Measurements from ENCODE around the gene BICC1.

The BICC1 gene, protein sequence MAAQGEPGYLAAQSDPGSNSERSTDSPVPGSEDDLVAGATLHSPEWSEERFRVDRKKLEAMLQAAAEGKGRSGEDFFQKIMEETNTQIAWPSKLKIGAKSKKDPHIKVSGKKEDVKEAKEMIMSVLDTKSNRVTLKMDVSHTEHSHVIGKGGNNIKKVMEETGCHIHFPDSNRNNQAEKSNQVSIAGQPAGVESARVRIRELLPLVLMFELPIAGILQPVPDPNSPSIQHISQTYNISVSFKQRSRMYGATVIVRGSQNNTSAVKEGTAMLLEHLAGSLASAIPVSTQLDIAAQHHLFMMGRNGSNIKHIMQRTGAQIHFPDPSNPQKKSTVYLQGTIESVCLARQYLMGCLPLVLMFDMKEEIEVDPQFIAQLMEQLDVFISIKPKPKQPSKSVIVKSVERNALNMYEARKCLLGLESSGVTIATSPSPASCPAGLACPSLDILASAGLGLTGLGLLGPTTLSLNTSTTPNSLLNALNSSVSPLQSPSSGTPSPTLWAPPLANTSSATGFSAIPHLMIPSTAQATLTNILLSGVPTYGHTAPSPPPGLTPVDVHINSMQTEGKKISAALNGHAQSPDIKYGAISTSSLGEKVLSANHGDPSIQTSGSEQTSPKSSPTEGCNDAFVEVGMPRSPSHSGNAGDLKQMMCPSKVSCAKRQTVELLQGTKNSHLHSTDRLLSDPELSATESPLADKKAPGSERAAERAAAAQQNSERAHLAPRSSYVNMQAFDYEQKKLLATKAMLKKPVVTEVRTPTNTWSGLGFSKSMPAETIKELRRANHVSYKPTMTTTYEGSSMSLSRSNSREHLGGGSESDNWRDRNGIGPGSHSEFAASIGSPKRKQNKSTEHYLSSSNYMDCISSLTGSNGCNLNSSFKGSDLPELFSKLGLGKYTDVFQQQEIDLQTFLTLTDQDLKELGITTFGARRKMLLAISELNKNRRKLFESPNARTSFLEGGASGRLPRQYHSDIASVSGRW

DNA sequence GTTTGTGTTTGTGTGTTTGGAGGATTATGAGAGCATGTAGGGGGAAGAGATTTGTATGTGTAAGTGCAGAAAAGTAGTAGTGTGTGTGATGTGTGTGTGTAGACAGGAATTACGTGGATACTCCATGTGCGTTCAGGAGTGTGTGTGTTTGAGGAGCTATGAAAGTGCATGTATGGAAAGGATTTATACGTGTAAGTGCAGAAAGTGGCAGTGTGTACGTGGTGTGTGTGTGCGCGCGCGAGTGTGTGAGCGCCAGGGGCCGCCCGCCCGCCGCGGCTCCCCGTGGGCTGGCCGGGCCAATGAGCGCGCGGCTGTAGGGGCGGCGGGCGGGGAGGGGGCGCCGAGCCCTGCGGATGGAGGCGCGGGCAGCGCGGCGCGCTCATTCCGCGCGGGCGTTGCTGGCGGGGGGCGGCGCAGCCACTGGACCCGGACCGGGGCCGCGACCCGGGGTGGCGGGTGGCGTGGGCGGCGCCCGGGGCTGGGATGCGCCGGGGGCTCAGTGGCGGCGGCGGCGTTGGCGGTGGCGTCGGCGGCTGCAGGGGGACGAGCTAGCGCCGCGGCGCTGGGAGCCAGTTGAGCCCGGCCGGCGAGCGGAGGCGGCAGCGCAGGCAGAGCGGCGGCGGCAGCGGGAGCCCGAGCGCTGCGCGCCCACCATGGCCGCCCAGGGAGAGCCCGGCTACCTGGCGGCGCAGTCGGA is at the start of gene BICC1:
BICC1 (plus strand) TSS at position 382 of the 697 bp plus-strand sequence; CDS start at position 654, 272 bp downstream.
- intact Hi-C loops (cut with DNase I): no loop called here
- DNase-seq: peak in 41 of 42 donors; percentile 13 to 76 (median 52)

DNA sequence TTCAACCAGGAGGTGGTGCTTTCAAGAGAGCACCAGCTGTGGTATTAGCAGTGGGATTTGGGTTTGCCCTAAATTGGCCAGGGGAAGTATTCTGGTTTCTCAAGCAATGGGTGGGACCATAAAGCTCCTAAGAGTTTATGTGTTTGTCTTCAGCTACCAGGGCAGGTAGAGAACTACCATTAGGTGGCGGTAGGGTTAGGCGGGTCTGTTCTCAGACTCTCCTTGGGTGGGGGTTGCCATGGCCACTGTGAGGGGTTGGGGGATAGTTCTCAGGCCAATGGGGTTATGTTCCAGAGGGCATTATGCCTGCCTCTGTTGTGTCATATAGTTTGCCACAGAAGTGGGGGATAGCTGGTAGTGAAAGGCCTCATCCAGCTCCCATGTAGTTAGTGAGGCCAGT is 47.7 kb upstream of the BICC1 start:
- intact Hi-C loops (cut with DNase I): no loop called here
- no peak for DNase-seq

GRCh38 chr10:58465629-58466028 is 47.0 kb upstream of the BICC1 start:
- no peak for DNase-seq
- intact Hi-C loops (cut with DNase I): no loop called here

- intact Hi-C loops (cut with DNase I): no loop called here
- no peak for DNase-seq
These were observed 44.6 kb upstream of the BICC1 start for GRCh38 chr10:58467931-58468635.

DNA sequence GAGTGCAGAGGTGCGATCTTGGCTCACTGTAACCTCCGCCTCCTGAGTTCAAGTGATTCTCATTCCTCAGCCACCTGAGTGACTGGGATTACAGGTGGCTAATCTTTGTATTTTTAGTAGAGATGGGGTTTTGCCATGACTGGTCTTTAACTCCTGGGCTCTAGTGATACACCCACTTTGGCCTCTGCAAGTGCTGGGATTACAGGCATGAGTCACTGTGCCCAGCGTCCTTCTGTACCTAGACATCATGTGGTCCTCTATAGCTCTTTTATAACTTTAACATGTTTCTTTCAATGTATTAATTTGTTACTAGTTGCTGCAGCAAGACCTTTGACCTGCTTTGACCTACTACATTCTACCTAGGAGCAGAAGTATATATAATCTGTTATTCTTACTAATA is 38.7 kb upstream of the BICC1 start:
- intact Hi-C loops (cut with DNase I): no loop called here
- DNase-seq: no peak

DNA sequence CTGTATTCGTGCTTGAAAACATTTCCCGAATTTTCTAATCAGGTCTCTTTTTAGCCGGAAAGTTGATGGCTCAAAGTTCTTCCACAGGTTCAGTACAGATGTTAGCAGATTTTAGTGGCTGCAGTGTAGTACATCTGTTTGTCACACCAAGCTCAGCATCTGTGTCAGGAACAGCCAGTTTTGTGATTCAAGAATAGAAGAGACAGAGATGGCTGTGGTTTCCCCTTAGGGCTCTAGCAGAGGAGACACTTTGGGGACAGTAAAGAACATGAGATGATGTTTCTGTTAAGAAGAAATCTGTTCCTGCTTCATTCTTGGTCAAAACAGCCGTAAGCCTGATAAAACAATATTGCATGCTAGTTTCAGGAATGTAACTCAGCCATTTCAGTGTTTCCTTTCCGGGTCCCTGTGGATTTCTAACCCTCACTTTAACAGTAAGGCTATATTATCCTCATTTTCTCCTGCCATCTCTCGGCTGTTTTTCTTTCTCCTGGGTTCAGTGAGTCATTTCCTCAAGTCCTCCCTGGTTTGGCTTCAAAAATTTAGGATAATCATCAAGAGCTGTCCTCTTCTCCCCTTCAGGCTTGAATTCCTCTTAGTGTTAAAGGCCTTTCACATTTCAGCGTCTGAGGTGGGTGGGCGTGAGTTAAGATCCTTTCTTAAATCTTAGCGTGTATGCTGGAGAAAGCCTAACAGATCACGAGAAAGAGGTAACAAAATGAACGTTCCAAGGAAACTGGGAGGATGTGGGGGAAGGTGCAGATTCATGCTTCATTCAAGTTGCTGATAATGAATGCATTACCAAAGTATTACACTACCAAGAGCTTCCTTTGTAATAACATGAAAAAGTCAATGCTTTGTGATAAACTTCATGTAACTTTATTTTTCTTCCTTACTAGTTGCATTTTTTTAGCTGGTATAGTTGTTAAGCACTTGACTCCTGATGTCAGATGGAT is 37.1 kb upstream of the BICC1 start:
- intact Hi-C loops (cut with DNase I): no loop called here
- DNase-seq: no peak

- peak in 5 of 42 donors; percentile 3 to 22 (median 6) for DNase-seq
- intact Hi-C loops (cut with DNase I): no loop called here
These were observed 35.5 kb upstream of the BICC1 start for GRCh38 chr10:58477122-58477521.

DNA sequence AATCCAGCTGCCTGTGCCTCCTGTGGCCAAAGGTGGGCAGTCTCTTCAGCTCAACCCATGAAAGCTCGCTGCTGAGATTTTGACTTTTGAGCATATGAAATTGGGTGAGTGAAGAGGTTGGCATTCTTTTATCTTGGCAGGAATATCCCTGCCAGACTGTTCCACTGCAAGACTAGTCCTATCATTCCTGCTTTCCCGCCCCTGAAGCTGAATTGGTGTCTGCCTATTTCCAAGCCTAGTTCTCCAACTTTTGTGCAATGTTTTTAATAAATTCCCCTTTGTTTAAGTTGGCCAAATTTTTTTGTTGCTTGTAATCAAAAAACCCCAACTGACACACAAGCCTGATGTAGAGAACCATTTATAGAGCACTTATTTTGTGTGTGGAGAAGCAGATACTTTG is 34.8 kb upstream of the BICC1 start:
- intact Hi-C loops (cut with DNase I): no loop called here
- DNase-seq: no peak

DNA sequence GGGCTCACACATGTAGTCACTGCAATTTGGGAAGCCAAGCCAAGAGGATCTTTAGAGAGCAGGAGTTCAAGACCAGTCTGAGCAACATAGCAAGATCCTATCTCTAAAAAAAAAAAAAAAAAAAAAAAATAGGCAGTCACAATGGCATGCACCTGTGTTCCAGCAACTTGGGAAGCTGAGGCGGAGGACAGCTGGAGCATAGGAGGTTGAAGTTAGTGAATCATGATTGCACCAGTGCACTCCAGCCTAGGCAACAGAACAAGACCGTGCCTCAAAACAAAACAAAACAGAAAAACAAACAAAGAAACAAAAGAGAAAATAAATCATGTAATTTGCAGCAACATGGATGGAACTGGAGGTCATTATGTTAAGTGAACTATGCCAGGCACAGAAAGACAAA is 33.6 kb upstream of the BICC1 start:
- intact Hi-C loops (cut with DNase I): no loop called here
- no peak for DNase-seq

GRCh38 chr10:58480321-58480720 is 32.4 kb upstream of the BICC1 start:
- intact Hi-C loops (cut with DNase I): no loop called here
- DNase-seq: no peak

GRCh38 chr10:58481569-58482109 is 31.0 kb upstream of the BICC1 start:
- intact Hi-C loops (cut with DNase I): no loop called here
- no peak for DNase-seq

DNA sequence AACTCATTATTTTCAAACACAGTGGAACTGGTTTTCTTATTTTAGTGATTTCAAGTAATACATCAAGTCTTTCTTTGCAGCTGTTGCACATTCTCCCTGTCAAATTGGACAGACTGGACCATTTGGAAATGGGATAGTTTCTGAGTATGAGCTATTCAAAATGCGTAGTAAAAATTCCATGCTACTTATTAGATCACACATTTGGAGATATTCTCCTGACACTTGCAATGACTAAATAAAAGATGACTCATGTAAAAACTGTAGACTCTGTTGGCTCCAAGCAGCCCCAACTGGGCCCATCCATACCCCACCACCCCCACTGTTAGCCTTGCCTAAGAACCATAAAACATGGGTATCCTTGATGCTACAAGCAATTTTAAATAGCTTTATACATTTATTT is 25.9 kb upstream of the BICC1 start:
- intact Hi-C loops (cut with DNase I): no loop called here

DNA sequence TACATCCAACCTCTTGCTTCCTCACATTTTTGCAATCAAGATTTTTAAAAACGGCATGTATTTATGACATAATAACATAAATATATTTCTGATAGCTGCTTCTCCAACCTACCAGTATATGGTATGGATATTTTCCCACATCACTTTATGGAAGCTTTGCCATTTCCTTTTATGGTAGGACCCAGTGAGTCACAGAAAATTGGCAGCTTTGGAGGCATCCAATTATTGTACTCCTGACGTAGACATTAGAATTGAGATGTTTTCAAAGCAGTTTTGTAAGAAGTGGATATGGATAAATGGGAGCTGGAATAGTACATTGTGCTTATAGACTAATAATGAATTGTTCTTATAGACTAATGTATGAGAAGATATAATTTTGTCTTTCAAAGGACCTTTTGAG is 23.8 kb upstream of the BICC1 start:
- intact Hi-C loops (cut with DNase I): no loop called here
- DNase-seq: no peak

More for the DNA sequence above, 25.9 kb upstream of the BICC1 start:
- no peak for DNase-seq

DNA sequence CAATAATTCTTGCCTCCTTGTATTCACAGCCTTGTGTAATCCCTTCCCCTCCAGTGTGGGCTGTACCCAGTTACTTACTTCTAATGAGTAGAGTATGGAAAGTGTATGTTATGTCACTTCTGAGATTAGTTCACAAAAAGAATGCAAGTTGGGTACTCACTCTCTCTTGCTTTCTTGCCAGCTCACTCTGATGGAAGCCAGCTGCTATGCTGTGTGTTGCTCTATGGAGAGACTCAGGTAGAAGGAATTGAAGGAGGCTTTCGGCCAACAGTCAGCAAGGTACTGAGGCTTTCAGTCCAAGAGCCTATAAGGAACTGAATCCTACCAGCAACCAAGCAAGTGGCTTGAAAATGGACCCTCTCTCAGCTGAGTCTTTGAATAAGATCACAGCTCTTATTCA is 9.7 kb upstream of the BICC1 start:
- intact Hi-C loops (cut with DNase I): no loop called here

GRCh38 chr10:58508316-58508715 is 4.4 kb upstream of the BICC1 start:
- intact Hi-C loops (cut with DNase I): no loop called here
- no peak for DNase-seq

More for the DNA sequence above, 9.7 kb upstream of the BICC1 start:
- DNase-seq: no peak

- intact Hi-C loops (cut with DNase I): no loop called here
- DNase-seq: peak in 19 of 42 donors; percentile 1 to 47 (median 8)
These were observed 744 bp upstream of the BICC1 start for GRCh38 chr10:58511765-58512490.

Measured in head of caudate nucleus (tissue), 42 donors.